ENCODE results near the gene CLCA2.

CLCA2 gene

GRCh38 chr1:86455073-86455472 lies 31.1 kb downstream of the CLCA2 start:
- TF ChIP-seq, protein P1, sequence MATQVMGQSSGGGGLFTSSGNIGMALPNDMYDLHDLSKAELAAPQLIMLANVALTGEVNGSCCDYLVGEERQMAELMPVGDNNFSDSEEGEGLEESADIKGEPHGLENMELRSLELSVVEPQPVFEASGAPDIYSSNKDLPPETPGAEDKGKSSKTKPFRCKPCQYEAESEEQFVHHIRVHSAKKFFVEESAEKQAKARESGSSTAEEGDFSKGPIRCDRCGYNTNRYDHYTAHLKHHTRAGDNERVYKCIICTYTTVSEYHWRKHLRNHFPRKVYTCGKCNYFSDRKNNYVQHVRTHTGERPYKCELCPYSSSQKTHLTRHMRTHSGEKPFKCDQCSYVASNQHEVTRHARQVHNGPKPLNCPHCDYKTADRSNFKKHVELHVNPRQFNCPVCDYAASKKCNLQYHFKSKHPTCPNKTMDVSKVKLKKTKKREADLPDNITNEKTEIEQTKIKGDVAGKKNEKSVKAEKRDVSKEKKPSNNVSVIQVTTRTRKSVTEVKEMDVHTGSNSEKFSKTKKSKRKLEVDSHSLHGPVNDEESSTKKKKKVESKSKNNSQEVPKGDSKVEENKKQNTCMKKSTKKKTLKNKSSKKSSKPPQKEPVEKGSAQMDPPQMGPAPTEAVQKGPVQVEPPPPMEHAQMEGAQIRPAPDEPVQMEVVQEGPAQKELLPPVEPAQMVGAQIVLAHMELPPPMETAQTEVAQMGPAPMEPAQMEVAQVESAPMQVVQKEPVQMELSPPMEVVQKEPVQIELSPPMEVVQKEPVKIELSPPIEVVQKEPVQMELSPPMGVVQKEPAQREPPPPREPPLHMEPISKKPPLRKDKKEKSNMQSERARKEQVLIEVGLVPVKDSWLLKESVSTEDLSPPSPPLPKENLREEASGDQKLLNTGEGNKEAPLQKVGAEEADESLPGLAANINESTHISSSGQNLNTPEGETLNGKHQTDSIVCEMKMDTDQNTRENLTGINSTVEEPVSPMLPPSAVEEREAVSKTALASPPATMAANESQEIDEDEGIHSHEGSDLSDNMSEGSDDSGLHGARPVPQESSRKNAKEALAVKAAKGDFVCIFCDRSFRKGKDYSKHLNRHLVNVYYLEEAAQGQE (IDR thresholded peaks at IDR 0.05; ENCODE audit: insufficient read depth in 1 of 2, low read depth in 2 of 2, low read length in 2 of 2), result no peak
- TF ChIP-seq SIN3A (IDR thresholded peaks at IDR 0.05; ENCODE audit: borderline replicate concordance, insufficient read depth, low read length) (no peak), TAF1 (IDR thresholded peaks at IDR 0.05; ENCODE audit: borderline replicate concordance, insufficient read depth, low read length) (no peak), FOXP2 (optimal IDR thresholded peaks at IDR 0.05; ENCODE audit: borderline replicate concordance, extremely low read depth, extremely low read length, insufficient read depth) (no peak), POLR2AphosphoS5 (IDR thresholded peaks at IDR 0.05; ENCODE audit: low read depth, low read length) (no peak)

DNA sequence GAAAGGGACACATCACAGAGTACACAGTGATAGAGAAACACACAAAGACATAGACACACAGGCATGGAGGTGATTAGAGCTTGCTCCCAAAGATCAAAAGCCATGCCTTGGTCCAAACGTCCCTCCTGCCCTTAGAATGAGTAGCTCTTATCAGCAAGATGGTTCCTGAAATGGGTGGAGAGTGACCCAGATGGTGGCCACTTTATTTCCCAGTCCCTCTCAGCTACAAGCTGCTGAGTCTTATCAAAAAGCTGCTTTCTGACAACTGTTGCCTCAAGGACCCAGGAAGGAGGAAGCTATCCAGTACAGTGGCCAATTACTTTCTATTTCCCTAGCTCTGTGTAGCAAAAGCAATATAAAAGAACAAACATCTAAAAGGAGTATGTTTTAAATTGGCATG lies 37.0 kb downstream of the CLCA2 start:
- no peak for TF ChIP-seq SIN3A (IDR thresholded peaks at IDR 0.05; ENCODE audit: borderline replicate concordance, insufficient read depth, low read length)
- TF ChIP-seq, protein P1 (IDR thresholded peaks at IDR 0.05; ENCODE audit: insufficient read depth in 1 of 2, low read depth in 2 of 2, low read length in 2 of 2), result no peak
- no peak for TF ChIP-seq TAF1 (IDR thresholded peaks at IDR 0.05; ENCODE audit: borderline replicate concordance, insufficient read depth, low read length)
- no peak for TF ChIP-seq FOXP2 (optimal IDR thresholded peaks at IDR 0.05; ENCODE audit: borderline replicate concordance, extremely low read depth, extremely low read length, insufficient read depth)
- TF ChIP-seq POLR2AphosphoS5 (IDR thresholded peaks at IDR 0.05; ENCODE audit: low read depth, low read length), result no peak

GRCh38 chr1:86461482-86461881 lies 37.5 kb downstream of the CLCA2 start:
- TF ChIP-seq SIN3A (IDR thresholded peaks at IDR 0.05; ENCODE audit: borderline replicate concordance, insufficient read depth, low read length) (no peak), POLR2AphosphoS5 (IDR thresholded peaks at IDR 0.05; ENCODE audit: low read depth, low read length) (no peak), TAF1 (IDR thresholded peaks at IDR 0.05; ENCODE audit: borderline replicate concordance, insufficient read depth, low read length) (no peak), FOXP2 (optimal IDR thresholded peaks at IDR 0.05; ENCODE audit: borderline replicate concordance, extremely low read depth, extremely low read length, insufficient read depth) (no peak)
- TF ChIP-seq, protein P1 (IDR thresholded peaks at IDR 0.05; ENCODE audit: insufficient read depth in 1 of 2, low read depth in 2 of 2, low read length in 2 of 2), result no peak

DNA sequence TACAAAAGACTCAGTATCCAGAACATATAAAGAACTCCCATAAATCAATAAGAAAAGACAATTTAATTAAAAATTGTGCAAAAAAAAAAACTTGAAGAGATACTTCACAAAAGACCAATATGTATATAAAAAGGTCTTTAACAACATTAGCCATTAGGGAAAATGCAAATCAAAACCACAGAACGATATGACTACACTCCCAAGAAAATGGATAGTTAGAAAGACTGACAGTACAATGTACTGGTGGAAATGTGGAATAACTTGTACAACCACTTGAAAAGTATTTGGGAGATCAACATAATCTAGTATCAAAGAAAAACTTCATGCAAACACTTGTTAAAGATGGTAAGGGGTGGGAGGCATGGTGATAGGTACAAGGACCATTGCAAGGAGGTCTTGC lies 40.8 kb downstream of the CLCA2 start:
- TF ChIP-seq, protein P1 (IDR thresholded peaks at IDR 0.05; ENCODE audit: insufficient read depth in 1 of 2, low read depth in 2 of 2, low read length in 2 of 2), result no peak
- TF ChIP-seq FOXP2 (optimal IDR thresholded peaks at IDR 0.05; ENCODE audit: borderline replicate concordance, extremely low read depth, extremely low read length, insufficient read depth), result no peak
- TF ChIP-seq POLR2AphosphoS5 (IDR thresholded peaks at IDR 0.05; ENCODE audit: low read depth, low read length), result no peak
- no peak for TF ChIP-seq TAF1 (IDR thresholded peaks at IDR 0.05; ENCODE audit: borderline replicate concordance, insufficient read depth, low read length)
- no peak for TF ChIP-seq SIN3A (IDR thresholded peaks at IDR 0.05; ENCODE audit: borderline replicate concordance, insufficient read depth, low read length)

All from PFSK-1 (cell line).